Prostate gland (tissue), 2 donors: ENCODE data around the gene RSPH10B2.
"Not testable (repeated sequence)": the region's sequence is repeated elsewhere in the genome, so short reads cannot be mapped to it uniquely, and the experiment has no call there.

Source experiments
- POLR2A ChIP-seq: fragments of 450-650 bp; IDR thresholded peaks from one replicate; pipeline ENCODE4 v1.6.1; 2016; ENCODE audit warnings: antibody characterized with exemption, mild to moderate bottlenecking
- POLR2AphosphoS5 ChIP-seq: sonication (generic); formaldehyde crosslinking; IDR thresholded peaks from one replicate; pipeline ENCODE4 v1.6.1; 2017; ENCODE audit warnings: antibody characterized with exemption
- TF ChIP-seq, protein P1 (sequence below), 4 experiments: fragments of 200-600 bp in 2 of 4; fragments of 450-650 bp in 2 of 4; sonication (generic) in 2 of 4; IDR thresholded peaks; 1 replicate in 3 of 4; 2 replicates in 1 of 4; pipeline ENCODE4 v1.5.1; 2016 to 2019; ENCODE audit warnings: antibody characterized with exemption in 4 of 4, mild to moderate bottlenecking in 2 of 4, moderate library complexity in 2 of 4

DNA sequence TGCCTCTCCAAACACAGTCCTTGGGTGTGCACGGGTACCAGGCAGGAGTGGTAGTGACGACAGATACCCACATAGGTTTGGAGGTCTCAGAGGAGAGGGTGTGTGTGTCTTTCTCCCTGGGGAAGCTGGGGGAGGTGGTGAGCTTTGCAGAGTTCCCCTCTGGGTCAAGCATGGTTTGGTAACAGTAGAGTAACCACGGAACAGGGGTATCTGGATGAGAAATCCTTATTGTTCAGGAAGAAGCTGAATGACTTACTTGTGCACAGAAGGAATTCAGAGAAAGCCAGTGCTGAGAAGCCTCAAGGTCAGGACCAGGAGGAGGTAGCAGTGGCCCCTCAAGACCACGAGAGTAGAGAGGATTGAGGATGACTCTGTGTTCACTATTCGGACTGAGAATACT is 75.7 kb downstream of the RSPH10B2 start:
- TF ChIP-seq, protein P1, sequence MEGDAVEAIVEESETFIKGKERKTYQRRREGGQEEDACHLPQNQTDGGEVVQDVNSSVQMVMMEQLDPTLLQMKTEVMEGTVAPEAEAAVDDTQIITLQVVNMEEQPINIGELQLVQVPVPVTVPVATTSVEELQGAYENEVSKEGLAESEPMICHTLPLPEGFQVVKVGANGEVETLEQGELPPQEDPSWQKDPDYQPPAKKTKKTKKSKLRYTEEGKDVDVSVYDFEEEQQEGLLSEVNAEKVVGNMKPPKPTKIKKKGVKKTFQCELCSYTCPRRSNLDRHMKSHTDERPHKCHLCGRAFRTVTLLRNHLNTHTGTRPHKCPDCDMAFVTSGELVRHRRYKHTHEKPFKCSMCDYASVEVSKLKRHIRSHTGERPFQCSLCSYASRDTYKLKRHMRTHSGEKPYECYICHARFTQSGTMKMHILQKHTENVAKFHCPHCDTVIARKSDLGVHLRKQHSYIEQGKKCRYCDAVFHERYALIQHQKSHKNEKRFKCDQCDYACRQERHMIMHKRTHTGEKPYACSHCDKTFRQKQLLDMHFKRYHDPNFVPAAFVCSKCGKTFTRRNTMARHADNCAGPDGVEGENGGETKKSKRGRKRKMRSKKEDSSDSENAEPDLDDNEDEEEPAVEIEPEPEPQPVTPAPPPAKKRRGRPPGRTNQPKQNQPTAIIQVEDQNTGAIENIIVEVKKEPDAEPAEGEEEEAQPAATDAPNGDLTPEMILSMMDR (IDR thresholded peaks at IDR 0.05) = not testable (repeated sequence)
- not testable (repeated sequence) for TF ChIP-seq POLR2A, POLR2AphosphoS5
